RWPE2 (cell line): ENCODE data around the gene EFNA2.
A peak's percentile ranks its signal among the peaks of the same experiment; 100 is the strongest.

Experiments
- ATAC-seq: fragments of 200-7000 bp; cut with Tn5 transposase; 3 replicates; pipeline ENCODE4 v1.9.1; 2021; ENCODE audit warnings: low read depth
- DNase-seq: peaks from one replicate; pipeline ENCODE4 v3.0.0-alpha.2; 2020; ENCODE audit warnings: low spot score
- H3K27ac ChIP-seq: fragments of 450-650 bp; 2 replicates; pipeline ENCODE4 v1.5.1; 2017; ENCODE audit warnings: mild to moderate bottlenecking; ENCODE audit not compliant: poor library complexity, severe bottlenecking
- H3K27me3 ChIP-seq: fragments of 250-450 bp; sonication (Bioruptor Pico); 2 replicates; pipeline ENCODE4 v1.5.1; 2021; ENCODE audit warnings: mild to moderate bottlenecking, moderate library complexity; ENCODE audit not compliant: insufficient read depth, poor library complexity, severe bottlenecking
- H3K36me3 ChIP-seq: fragments of 250-450 bp; sonication (Bioruptor Pico); 2 replicates; pipeline ENCODE4 v1.5.1; 2020; ENCODE audit warnings: low read depth, mild to moderate bottlenecking, moderate library complexity
- H3K4me1 ChIP-seq: fragments of 250-450 bp; sonication (Bioruptor Pico); 2 replicates; pipeline ENCODE4 v1.5.1; 2021; ENCODE audit warnings: mild to moderate bottlenecking, moderate library complexity; ENCODE audit not compliant: insufficient read depth, poor library complexity, severe bottlenecking
- H3K4me3 ChIP-seq: fragments of 250-450 bp; sonication (Bioruptor Pico); 2 replicates; pipeline ENCODE4 v1.5.1; 2021; ENCODE audit warnings: mild to moderate bottlenecking, moderate library complexity; ENCODE audit not compliant: severe bottlenecking
- H3K9me3 ChIP-seq: fragments of 250-450 bp; sonication (Bioruptor Pico); 2 replicates; pipeline ENCODE4 v1.5.1; 2021; ENCODE audit warnings: mild to moderate bottlenecking, moderate library complexity; ENCODE audit not compliant: severe bottlenecking
- TF ChIP-seq, protein P1 (sequence below): fragments of 450-650 bp; IDR thresholded peaks from one replicate; pipeline ENCODE4 v1.5.1; 2017; ENCODE audit warnings: mild to moderate bottlenecking, moderate library complexity; ENCODE audit not compliant: poor library complexity, severe bottlenecking

EFNA2 gene

GRCh38 chr19:1252821-1253513 is 32.7 kb upstream of the EFNA2 start:
- peak overlapping the region; percentile 97 for H3K27ac ChIP-seq
- DNase-seq (peak; percentile 95), ATAC-seq (peak; percentile 56)
- H3K4me3 ChIP-seq, result peak overlapping the region; percentile 58
- TF ChIP-seq, protein P1, sequence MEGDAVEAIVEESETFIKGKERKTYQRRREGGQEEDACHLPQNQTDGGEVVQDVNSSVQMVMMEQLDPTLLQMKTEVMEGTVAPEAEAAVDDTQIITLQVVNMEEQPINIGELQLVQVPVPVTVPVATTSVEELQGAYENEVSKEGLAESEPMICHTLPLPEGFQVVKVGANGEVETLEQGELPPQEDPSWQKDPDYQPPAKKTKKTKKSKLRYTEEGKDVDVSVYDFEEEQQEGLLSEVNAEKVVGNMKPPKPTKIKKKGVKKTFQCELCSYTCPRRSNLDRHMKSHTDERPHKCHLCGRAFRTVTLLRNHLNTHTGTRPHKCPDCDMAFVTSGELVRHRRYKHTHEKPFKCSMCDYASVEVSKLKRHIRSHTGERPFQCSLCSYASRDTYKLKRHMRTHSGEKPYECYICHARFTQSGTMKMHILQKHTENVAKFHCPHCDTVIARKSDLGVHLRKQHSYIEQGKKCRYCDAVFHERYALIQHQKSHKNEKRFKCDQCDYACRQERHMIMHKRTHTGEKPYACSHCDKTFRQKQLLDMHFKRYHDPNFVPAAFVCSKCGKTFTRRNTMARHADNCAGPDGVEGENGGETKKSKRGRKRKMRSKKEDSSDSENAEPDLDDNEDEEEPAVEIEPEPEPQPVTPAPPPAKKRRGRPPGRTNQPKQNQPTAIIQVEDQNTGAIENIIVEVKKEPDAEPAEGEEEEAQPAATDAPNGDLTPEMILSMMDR, result peak; percentile 12
- no peaks in the 10 kb centered on the region for H3K27me3 ChIP-seq
- H3K9me3 ChIP-seq, result no peaks in the 10 kb centered on the region
- H3K36me3 ChIP-seq, result peaks cover 68% of the 10 kb centered on the region
- peaks cover 18% of the 10 kb centered on the region for H3K4me1 ChIP-seq

GRCh38 chr19:1253514-1254080 is 32.1 kb upstream of the EFNA2 start:
- no peaks in the 10 kb centered on the region for H3K9me3 ChIP-seq
- TF ChIP-seq, protein P1, result no peak
- peaks cover 74% of the 10 kb centered on the region for H3K36me3 ChIP-seq
- H3K4me1 ChIP-seq, result peaks cover 22% of the 10 kb centered on the region
- DNase-seq (no peak), ATAC-seq (peak; percentile 3; the same call in 1 of the 3 replicates)
- H3K27me3 ChIP-seq, result no peaks in the 10 kb centered on the region
- peak overlapping the region; percentile 58 for H3K4me3 ChIP-seq
- H3K27ac ChIP-seq, result peak overlapping the region; percentile 97

GRCh38 chr19:1254081-1254527 is 31.6 kb upstream of the EFNA2 start:
- DNase-seq, result no peak
- peaks cover 74% of the 10 kb centered on the region for H3K36me3 ChIP-seq
- no peak for ATAC-seq
- no peak overlapping the region for H3K4me3 ChIP-seq
- H3K4me1 ChIP-seq, result peaks cover 26% of the 10 kb centered on the region
- TF ChIP-seq, protein P1, result no peak
- H3K9me3 ChIP-seq, result no peaks in the 10 kb centered on the region
- H3K27me3 ChIP-seq, result no peaks in the 10 kb centered on the region
- H3K27ac ChIP-seq, result peak overlapping the region; percentile 97

DNA sequence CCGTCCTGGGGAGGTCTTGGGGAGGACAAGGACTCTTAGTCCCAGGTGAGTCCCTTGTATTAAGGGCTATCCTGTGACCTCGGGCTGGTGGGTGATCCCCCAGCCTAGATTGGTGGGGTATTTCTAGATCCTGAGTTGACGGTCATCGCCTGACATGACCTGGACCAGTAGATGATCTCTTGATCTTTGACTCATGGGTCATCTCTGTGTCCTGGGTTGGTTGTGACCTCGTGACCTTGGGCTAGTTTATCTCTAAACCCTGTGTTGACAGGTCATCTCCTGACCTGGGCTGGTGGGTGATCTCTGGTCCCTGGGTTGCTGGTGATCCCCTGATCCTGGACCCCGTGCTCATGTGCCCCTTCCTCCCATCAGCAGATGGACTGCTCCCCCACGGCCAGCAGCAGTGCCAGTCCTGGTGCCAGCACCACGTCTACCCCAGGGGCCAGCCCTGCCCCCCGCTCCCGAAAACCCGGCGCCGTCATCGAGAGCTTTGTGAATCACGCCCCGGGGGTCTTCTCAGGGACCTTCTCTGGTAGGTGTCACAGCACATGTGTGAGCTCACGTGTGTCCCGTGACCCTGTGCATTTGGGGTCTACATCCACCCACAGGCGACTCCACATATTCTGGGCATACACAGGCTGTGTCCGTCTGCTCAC is 31.0 kb upstream of the EFNA2 start:
- ATAC-seq (no peak), DNase-seq (no peak)
- H3K27me3 ChIP-seq, result no peaks in the 10 kb centered on the region
- peak overlapping the region; percentile 97 for H3K27ac ChIP-seq
- TF ChIP-seq, protein P1, result no peak
- peaks cover 73% of the 10 kb centered on the region for H3K36me3 ChIP-seq
- H3K9me3 ChIP-seq, result no peaks in the 10 kb centered on the region
- H3K4me3 ChIP-seq, result no peak overlapping the region
- peaks cover 32% of the 10 kb centered on the region for H3K4me1 ChIP-seq
